SH-SY5Y (cell line): ENCODE data around the gene IL1RAPL2.

Source experiments
- GATA2 ChIP-seq: IDR thresholded peaks from 2 replicates; pipeline ENCODE4 v1.6.1; 2011; ENCODE audit warnings: mild to moderate bottlenecking, low read depth, low read length
- GATA3 ChIP-seq: IDR thresholded peaks from 2 replicates; pipeline ENCODE4 v1.6.1; 2011; ENCODE audit warnings: low read depth, mild to moderate bottlenecking, low read length, moderate library complexity

GRCh38 chrX:104902070-104902469 is 336.1 kb downstream of the IL1RAPL2 start:
- TF ChIP-seq GATA2 = no peak
- TF ChIP-seq GATA3 = no peak
